Small intestine (tissue), 7 donors: ENCODE measurements around the gene ATXN10. TPM values are rescaled to one million over a fixed set of nuclear protein-coding genes. Genes with fewer than 3 reads are reported as not detected.

Experiments used
- DNase-seq, 2 donors: peaks; one replicate each; pipeline versions ENCODE4 v3.0.0 to v3.0.0-alpha.2; 2013
- FAIRE-seq: peaks from 2 replicates; lab custom pipeline; 2012; peaks lifted over from hg19 to GRCh38; lab: Jason Lieb, UNC
- H3K27ac ChIP-seq, 3 donors: one replicate each; pipeline ENCODE4 v1.5.1; 2013; ENCODE audit warnings: low read length in 2 of 3, mild to moderate bottlenecking in 2 of 3, control low read depth in 1 of 3, inconsistent platforms in 1 of 3, low read depth in 1 of 3, moderate library complexity in 1 of 3
- H3K27me3 ChIP-seq, 3 donors: one replicate each; pipeline ENCODE4 v1.6.1; 2013; ENCODE audit warnings: low read length in 3 of 3, inconsistent platforms in 1 of 3; ENCODE audit not compliant: control insufficient read depth in 3 of 3, insufficient read depth in 3 of 3
- H3K36me3 ChIP-seq, 3 donors: one replicate each; pipeline ENCODE4 v1.6.1; 2013; ENCODE audit warnings: low read length in 3 of 3, inconsistent platforms in 1 of 3, low read depth in 1 of 3, mild to moderate bottlenecking in 1 of 3, moderate library complexity in 1 of 3; ENCODE audit not compliant: control insufficient read depth in 3 of 3, insufficient read depth in 2 of 3
- H3K4me1 ChIP-seq, 3 donors: one replicate each; pipeline ENCODE4 v1.6.1; 2013; ENCODE audit warnings: low read length in 2 of 3, inconsistent platforms in 1 of 3, low read depth in 1 of 3, mild to moderate bottlenecking in 1 of 3, moderate library complexity in 1 of 3; ENCODE audit not compliant: control insufficient read depth in 3 of 3, insufficient read depth in 2 of 3
- H3K4me3 ChIP-seq, 3 donors: one replicate each; pipeline ENCODE4 v1.5.1; 2013; ENCODE audit warnings: low read length in 3 of 3, control low read depth in 1 of 3, inconsistent platforms in 1 of 3, low read depth in 1 of 3, mild to moderate bottlenecking in 1 of 3, moderate library complexity in 1 of 3
- H3K9me3 ChIP-seq, 2 donors: one replicate each; pipeline ENCODE4 v1.6.1; 2013; ENCODE audit warnings: low read depth in 1 of 2, low read length in 1 of 2; ENCODE audit not compliant: control insufficient read depth in 2 of 2, insufficient read depth in 1 of 2
- WGBS, 3 donors: extraction: QIAGEN DNeasy Blood & Tissue Kit; methylation state at CpG; one replicate each; pipeline ENCODE4 v1.1.7; 2013; 5-methylcytosine and 5-hydroxymethylcytosine counted together
- polyA plus RNA-seq, 4 donors: library from polyadenylated mRNA; stranded (reverse) in 3 of 4; unstranded in 1 of 4; fragments of 200-250 nt in 3 of 4; fragments of 120-200 nt in 1 of 4; gene quantifications; one replicate each; pipeline versions ENCODE4 v1.2.1 to v1.2.3, GENCODE V29; 2013
- donor health status: healthy with polysubstance abuse.
- donor health status: control.
- donor health status: control.
- donor health status: Bipolar disorder and iron deficiency.
- donor health status: healthy.

ATXN10 gene
- polyA plus RNA-seq, 4 donors, result 15.4 to 74.3 (median 39.2) TPM

- peaks cover 0 to 23% (median 9%) of the 10 kb centered on the region in 3 donors for H3K36me3 ChIP-seq
- no peak overlapping the region for H3K4me3 ChIP-seq
These were observed 24.6 kb downstream of the ATXN10 start for GRCh38 chr22:45696227-45696626.

GRCh38 chr22:45698094-45698493, 26.5 kb downstream of the ATXN10 start:
- Histone ChIP-seq H3K27me3 (no peaks in the 10 kb centered on the region), H3K27ac (no peak overlapping the region), H3K9me3 (no peaks in the 10 kb centered on the region), H3K4me3 (no peak overlapping the region), H3K36me3 (peaks cover 4 to 23% (median 9%) of the 10 kb centered on the region in 3 donors), H3K4me1 (no peaks in the 10 kb centered on the region)
- FAIRE-seq (no peak), DNase-seq (no peak)
- WGBS, 3 donors, result 81 to 94% (median 91%) methylated on average over 4 of the region's 4 CpGs

More at GRCh38 chr22:45696227-45696626, 24.6 kb downstream of the ATXN10 start:
- no peak for DNase-seq
- H3K9me3 ChIP-seq, result no peaks in the 10 kb centered on the region
- H3K27ac ChIP-seq, result no peak overlapping the region
- H3K27me3 ChIP-seq, result no peaks in the 10 kb centered on the region
- FAIRE-seq, result no peak
- whole genome bisulfite sequencing, 3 donors, result 80 to 96% (median 95%) methylated on average over 6 of the region's 6 CpGs
- no peaks in the 10 kb centered on the region for H3K4me1 ChIP-seq

- H3K27ac ChIP-seq, result no peak overlapping the region
- no peak overlapping the region for H3K4me3 ChIP-seq
- no peaks in the 10 kb centered on the region for H3K9me3 ChIP-seq
- DNase-seq (no peak), FAIRE-seq (no peak)
- no peaks in the 10 kb centered on the region for H3K4me1 ChIP-seq
- WGBS, 3 donors, result 98 to 100% (median 99%) methylated on average over 3 of the region's 3 CpGs
- no peaks in the 10 kb centered on the region for H3K27me3 ChIP-seq
- H3K36me3 ChIP-seq, result peaks cover 3 to 17% (median 7%) of the 10 kb centered on the region in 3 donors
These were observed 31.3 kb downstream of the ATXN10 start for GRCh38 chr22:45702981-45703380.

GRCh38 chr22:45703758-45704157, 32.1 kb downstream of the ATXN10 start:
- DNase-seq (no peak), FAIRE-seq (no peak)
- Histone ChIP-seq H3K4me3 (no peak overlapping the region), H3K4me1 (no peaks in the 10 kb centered on the region), H3K9me3 (no peaks in the 10 kb centered on the region), H3K27me3 (no peaks in the 10 kb centered on the region), H3K27ac (no peak overlapping the region), H3K36me3 (peaks cover 3 to 21% (median 7%) of the 10 kb centered on the region in 3 donors)
- 89 to 96% (median 89%) methylated on average over 2 of the region's 2 CpGs for whole genome bisulfite sequencing, 3 donors

- WGBS, 3 donors, result 96 to 99% (median 98%) methylated on average over 2 of the region's 2 CpGs
- H3K27me3 ChIP-seq, result no peaks in the 10 kb centered on the region
- DNase-seq, result no peak
- H3K9me3 ChIP-seq, result no peaks in the 10 kb centered on the region
- peaks cover 3 to 18% (median 7%) of the 10 kb centered on the region in 3 donors for H3K36me3 ChIP-seq
- no peak overlapping the region for H3K27ac ChIP-seq
- FAIRE-seq, result no peak
- H3K4me1 ChIP-seq, result no peaks in the 10 kb centered on the region
- H3K4me3 ChIP-seq, result no peak overlapping the region
These were observed 33.0 kb downstream of the ATXN10 start for GRCh38 chr22:45704648-45705047.

- Histone ChIP-seq H3K9me3 (no peaks in the 10 kb centered on the region), H3K4me3 (no peak overlapping the region), H3K27me3 (no peaks in the 10 kb centered on the region), H3K4me1 (no peaks in the 10 kb centered on the region), H3K27ac (no peak overlapping the region), H3K36me3 (peaks cover 4 to 17% (median 9%) of the 10 kb centered on the region in 3 donors)
- 93 to 100% (median 97%) methylated on average over 2 of the region's 2 CpGs for WGBS, 3 donors
- no peak for FAIRE-seq
- DNase-seq, result no peak
These were observed 36.0 kb downstream of the ATXN10 start for GRCh38 chr22:45707605-45708004.

GRCh38 chr22:45708145-45708544, 36.5 kb downstream of the ATXN10 start:
- H3K27ac ChIP-seq, result no peak overlapping the region
- WGBS, 3 donors, result 78 to 89% (median 79%) methylated on average over 2 of the region's 2 CpGs
- H3K27me3 ChIP-seq, result no peaks in the 10 kb centered on the region
- no peaks in the 10 kb centered on the region for H3K9me3 ChIP-seq
- DNase-seq (no peak), FAIRE-seq (no peak)
- peaks cover 4 to 17% (median 7%) of the 10 kb centered on the region in 3 donors for H3K36me3 ChIP-seq
- no peaks in the 10 kb centered on the region for H3K4me1 ChIP-seq
- H3K4me3 ChIP-seq, result no peak overlapping the region

GRCh38 chr22:45709060-45709739, 37.6 kb downstream of the ATXN10 start:
- Histone ChIP-seq H3K27me3 (no peaks in the 10 kb centered on the region), H3K9me3 (no peaks in the 10 kb centered on the region), H3K36me3 (peaks cover 3 to 11% (median 4%) of the 10 kb centered on the region in 3 donors), H3K4me3 (no peak overlapping the region), H3K27ac (no peak overlapping the region), H3K4me1 (no peaks in the 10 kb centered on the region)
- WGBS, 3 donors, result 82 to 92% (median 91%) methylated on average over 5 of the region's 5 CpGs
- FAIRE-seq (no peak), DNase-seq (no peak)
